Calu3 (cell line): ENCODE measurements around the gene AMBP. TPM values are rescaled to one million over a fixed set of nuclear protein-coding genes. Genes with fewer than 3 reads are reported as not detected.

Experiments used
- BruUV-seq: library from RNA; stranded (reverse); fragments of 400-500 nt; replicated peaks from 2 replicates; lab custom pipeline; 2021; lab: Mats Ljungman, UMichigan
- CTCF ChIA-PET: fragments of 300-600 bp; sonication (Branson Sonifier 250); formaldehyde crosslinking; loops from one replicate; lab custom pipeline; 2022; ENCODE audit warnings: antibody characterized with exemption; lab: Charles Lee
- DNase-seq: peaks from one replicate; pipeline ENCODE4 v3.0.0; 2022
- H3K27ac Mint-ChIP-seq: one replicate; pipeline ENCODE4 v1.8.0; 2022; ENCODE audit warnings: mixed read lengths; ENCODE audit not compliant: unreplicated experiment
- H3K27me3 Mint-ChIP-seq: one replicate; pipeline ENCODE4 v1.8.0; 2022; ENCODE audit warnings: mixed read lengths; ENCODE audit not compliant: unreplicated experiment
- H3K36me3 Mint-ChIP-seq: one replicate; pipeline ENCODE4 v1.8.0; 2022; ENCODE audit warnings: mild to moderate bottlenecking, moderate library complexity, mixed read lengths; ENCODE audit not compliant: insufficient read depth, unreplicated experiment
- H3K4me1 Mint-ChIP-seq: one replicate; pipeline ENCODE4 v1.8.0; 2022; ENCODE audit warnings: mild to moderate bottlenecking, low read depth, mixed read lengths; ENCODE audit not compliant: unreplicated experiment
- H3K4me3 Mint-ChIP-seq: one replicate; pipeline ENCODE4 v1.8.0; 2022; ENCODE audit warnings: mild to moderate bottlenecking, low read depth, moderate library complexity, mixed read lengths; ENCODE audit not compliant: unreplicated experiment
- H3K9me3 Mint-ChIP-seq: one replicate; pipeline ENCODE4 v1.8.0; 2022; ENCODE audit warnings: low read depth, mixed read lengths; ENCODE audit not compliant: unreplicated experiment
- intact Hi-C: fragments of 100-400 bp; cut with micrococcal nuclease; formaldehyde crosslinking; loops from one replicate; pipeline ENCODE4 v1.10.0; 2022; ENCODE audit not compliant: unreplicated experiment
- total RNA-seq: library from RNA; stranded (reverse); gene quantifications from 2 replicates; pipeline ENCODE4 v1.2.3, GENCODE V29; 2022
- TF ChIP-seq, protein P1 (sequence below): fragments of 200-600 bp; IDR thresholded peaks from one replicate; pipeline ENCODE4 v1.8.0; 2022; ENCODE audit warnings: antibody characterized with exemption; ENCODE audit not compliant: unreplicated experiment

Gene AMBP
- total RNA-seq, 1 experiment from 2014 or later: 2.7 TPM

DNA sequence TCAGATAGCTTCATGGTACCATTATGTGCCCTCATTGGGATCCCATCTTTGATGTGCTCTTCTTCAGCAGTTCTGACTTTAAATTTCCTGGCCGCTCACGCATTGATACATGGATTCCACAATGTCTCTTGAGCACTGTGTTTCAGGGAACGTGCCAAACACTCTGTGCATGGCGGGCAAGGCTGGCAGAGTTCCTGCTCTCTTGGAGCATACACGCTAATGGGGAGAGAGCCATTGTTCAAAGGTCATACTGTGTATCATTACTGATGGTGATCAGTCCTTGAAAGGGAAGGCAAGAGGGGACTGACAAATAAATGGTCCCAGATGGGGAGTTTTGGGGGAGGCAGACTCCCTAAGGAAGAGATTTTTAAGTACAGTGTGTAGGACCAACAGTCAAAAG is 52.3 kb downstream of the AMBP start:
- Mint-ChIP-seq H3K4me1 (no peaks in the 10 kb centered on the region), H3K27ac (no peak overlapping the region), H3K4me3 (no peak overlapping the region), H3K36me3 (no peaks in the 10 kb centered on the region), H3K27me3 (no peaks in the 10 kb centered on the region), H3K9me3 (peaks cover 10% of the 10 kb centered on the region)
- CTCF ChIA-PET: no interaction called here
- intact Hi-C loops: no loop called here
- TF ChIP-seq, protein P1, sequence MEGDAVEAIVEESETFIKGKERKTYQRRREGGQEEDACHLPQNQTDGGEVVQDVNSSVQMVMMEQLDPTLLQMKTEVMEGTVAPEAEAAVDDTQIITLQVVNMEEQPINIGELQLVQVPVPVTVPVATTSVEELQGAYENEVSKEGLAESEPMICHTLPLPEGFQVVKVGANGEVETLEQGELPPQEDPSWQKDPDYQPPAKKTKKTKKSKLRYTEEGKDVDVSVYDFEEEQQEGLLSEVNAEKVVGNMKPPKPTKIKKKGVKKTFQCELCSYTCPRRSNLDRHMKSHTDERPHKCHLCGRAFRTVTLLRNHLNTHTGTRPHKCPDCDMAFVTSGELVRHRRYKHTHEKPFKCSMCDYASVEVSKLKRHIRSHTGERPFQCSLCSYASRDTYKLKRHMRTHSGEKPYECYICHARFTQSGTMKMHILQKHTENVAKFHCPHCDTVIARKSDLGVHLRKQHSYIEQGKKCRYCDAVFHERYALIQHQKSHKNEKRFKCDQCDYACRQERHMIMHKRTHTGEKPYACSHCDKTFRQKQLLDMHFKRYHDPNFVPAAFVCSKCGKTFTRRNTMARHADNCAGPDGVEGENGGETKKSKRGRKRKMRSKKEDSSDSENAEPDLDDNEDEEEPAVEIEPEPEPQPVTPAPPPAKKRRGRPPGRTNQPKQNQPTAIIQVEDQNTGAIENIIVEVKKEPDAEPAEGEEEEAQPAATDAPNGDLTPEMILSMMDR: no peak
- no peak for DNase-seq
- no TSS peak for BruUV-seq

GRCh38 chr9:114025196-114025753 is 52.8 kb downstream of the AMBP start:
- BruUV-seq: no TSS peak

DNA sequence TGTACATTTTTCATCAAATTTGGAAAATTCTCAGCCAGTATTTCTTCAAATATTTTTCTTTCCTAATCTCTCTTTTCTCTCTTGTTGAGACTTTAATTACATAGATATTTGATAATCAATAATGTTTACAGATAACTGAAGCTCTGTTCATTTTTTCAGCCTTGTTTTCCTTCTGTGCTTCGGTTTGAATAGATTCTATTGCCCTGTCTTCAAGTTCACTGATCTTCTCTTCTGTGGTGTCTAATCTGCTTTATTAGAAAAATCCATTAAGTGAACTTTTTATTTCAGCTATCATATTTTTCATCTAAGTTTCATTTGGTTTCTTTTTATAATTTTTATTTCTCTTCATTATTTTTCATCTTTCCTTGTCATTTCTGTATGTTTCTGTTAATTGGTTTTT is 54.1 kb downstream of the AMBP start:
- no peak for DNase-seq
- Mint-ChIP-seq H3K4me3 (no peak overlapping the region), H3K27me3 (no peaks in the 10 kb centered on the region), H3K4me1 (no peaks in the 10 kb centered on the region), H3K9me3 (peaks cover 13% of the 10 kb centered on the region), H3K36me3 (no peaks in the 10 kb centered on the region), H3K27ac (no peak overlapping the region)
- CTCF ChIA-PET: no interaction called here
- TF ChIP-seq, protein P1: no peak
- intact Hi-C loops: no loop called here
- no TSS peak for BruUV-seq

More at GRCh38 chr9:114025196-114025753, 52.8 kb downstream of the AMBP start:
- H3K9me3 Mint-ChIP-seq: peaks cover 10% of the 10 kb centered on the region
- no peaks in the 10 kb centered on the region for H3K36me3 Mint-ChIP-seq
- no peak overlapping the region for H3K27ac Mint-ChIP-seq
- H3K4me1 Mint-ChIP-seq: no peaks in the 10 kb centered on the region
- H3K27me3 Mint-ChIP-seq: no peaks in the 10 kb centered on the region
- TF ChIP-seq, protein P1: no peak
- no peak overlapping the region for H3K4me3 Mint-ChIP-seq
- intact Hi-C loops: no loop called here
- CTCF ChIA-PET: no interaction called here
- DNase-seq: no peak

GRCh38 chr9:114021578-114021977 is 56.5 kb downstream of the AMBP start:
- Mint-ChIP-seq H3K9me3 (peaks cover 13% of the 10 kb centered on the region), H3K27ac (no peak overlapping the region), H3K36me3 (no peaks in the 10 kb centered on the region), H3K4me3 (no peak overlapping the region), H3K4me1 (no peaks in the 10 kb centered on the region), H3K27me3 (no peaks in the 10 kb centered on the region)
- CTCF ChIA-PET: no interaction called here
- DNase-seq: no peak
- no TSS peak for BruUV-seq
- intact Hi-C loops: no loop called here
- TF ChIP-seq, protein P1: no peak
